G401 (cell line): ENCODE results near the gene ITPKB. TPM values are rescaled to one million over a fixed set of nuclear protein-coding genes. Genes with fewer than 3 reads are reported as not detected.

Experiments used
- total RNA-seq: library from RNA; depleted of rRNA; stranded (reverse); fragments of >200 nt; shearing (Covaris generic); gene quantifications from 2 replicates; pipeline ENCODE4 v1.2.3, GENCODE V29; 2014; rRNA removed

ITPKB gene
- total RNA-seq, 1 experiment from 2014 or later = 15.2 TPM

Other genes with a start within 250 kb of the ITPKB start
- gene STUM, start 190.5 kb downstream of the ITPKB start, total RNA-seq = not detected in 2 replicates
- gene PSEN2, start 131.3 kb upstream of the ITPKB start, total RNA-seq = 40.7 and 49.3 TPM in 2 replicates
- gene COQ8A, start 201.0 kb upstream of the ITPKB start, total RNA-seq = 31.7 and 33.5 TPM in 2 replicates